OCI-LY7 (cell line): ENCODE data around the gene ABCD3. TPM values are rescaled to one million over a fixed set of nuclear protein-coding genes. Genes with fewer than 3 reads are reported as not detected.

Source experiments
- BruUV-seq: library from RNA; stranded (reverse); fragments of 400-500 nt; replicated peaks from 2 replicates; lab custom pipeline; 2021; lab: Mats Ljungman, UMichigan
- CTCF ChIA-PET: fragments of 300-600 bp; sonication (Branson Sonifier 250); formaldehyde crosslinking; loops from one replicate; lab custom pipeline; 2022; ENCODE audit warnings: antibody characterized with exemption; ENCODE audit not compliant: unreplicated experiment; lab: Charles Lee
- POLR2A ChIA-PET: fragments of 300-600 bp; sonication (Branson Sonifier 250); formaldehyde crosslinking; loops from one replicate; lab custom pipeline; 2022; ENCODE audit warnings: antibody characterized with exemption; lab: Charles Lee
- DNase-seq: peaks from one replicate; pipeline ENCODE4 v3.0.0-alpha.2; 2015; ENCODE audit warnings: low spot score
- H2AFZ ChIP-seq: fragments of 200-600 bp; sonication (generic), shearing (Covaris generic); 2 replicates; pipeline ENCODE4 v1.6.1; 2014; ENCODE audit warnings: mild to moderate bottlenecking, antibody characterized with exemption, low read length, moderate library complexity
- H3K27ac ChIP-seq: fragments of 200-600 bp; sonication (generic); 2 replicates; pipeline ENCODE4 v1.5.1; 2014; ENCODE audit warnings: mixed run types, low read depth, mild to moderate bottlenecking, moderate library complexity, low read length, inconsistent platforms; ENCODE audit not compliant: poor library complexity, severe bottlenecking
- H3K36me3 ChIP-seq: fragments of 200-600 bp; sonication (generic); 2 replicates; pipeline ENCODE4 v1.6.1; 2014; ENCODE audit warnings: mild to moderate bottlenecking, antibody characterized with exemption, low read length, moderate library complexity, mixed read lengths; ENCODE audit not compliant: insufficient read depth
- H3K4me1 ChIP-seq: fragments of 200-600 bp; sonication (generic); 2 replicates; pipeline ENCODE4 v1.5.1; 2014; ENCODE audit warnings: mild to moderate bottlenecking, low read length; ENCODE audit not compliant: insufficient read depth, poor library complexity, severe bottlenecking
- H3K4me2 ChIP-seq: fragments of 200-600 bp; sonication (generic); 2 replicates; pipeline ENCODE4 v1.6.1; 2014; ENCODE audit warnings: mild to moderate bottlenecking, low read length
- H3K4me3 ChIP-seq: fragments of 200-600 bp; sonication (generic); 2 replicates; pipeline ENCODE4 v1.5.1; 2014; ENCODE audit warnings: mild to moderate bottlenecking, low read depth, low read length; ENCODE audit not compliant: poor library complexity, severe bottlenecking
- H3K79me2 ChIP-seq: fragments of 200-600 bp; sonication (generic); 2 replicates; pipeline ENCODE4 v1.6.1; 2016; ENCODE audit warnings: low read depth, mild to moderate bottlenecking, low read length, moderate library complexity, mixed read lengths; ENCODE audit not compliant: insufficient read depth
- H3K9me2 ChIP-seq: fragments of 200-600 bp; sonication (generic); 2 replicates; pipeline ENCODE4 v1.6.1; 2016; ENCODE audit warnings: mild to moderate bottlenecking, low read length, mixed read lengths; ENCODE audit not compliant: insufficient read depth
- H3K9me3 ChIP-seq: fragments of 200-600 bp; sonication (generic); 2 replicates; pipeline ENCODE4 v1.6.1; 2014; ENCODE audit warnings: mild to moderate bottlenecking, mixed run types, low read length, mixed read lengths
- H4K20me1 ChIP-seq: fragments of 200-600 bp; sonication (generic); 2 replicates; pipeline ENCODE4 v1.6.1; 2014; ENCODE audit warnings: mild to moderate bottlenecking, antibody characterized with exemption, low read length, moderate library complexity, mixed read lengths; ENCODE audit not compliant: insufficient read depth
- EZH2phosphoT487 ChIP-seq: fragments of 200-600 bp; sonication (generic); IDR thresholded peaks from 2 replicates; pipeline ENCODE4 v1.6.1; 2018; ENCODE audit warnings: low read depth, borderline replicate concordance, mild to moderate bottlenecking, mixed run types, antibody characterized with exemption, low read length, moderate library complexity, mixed read lengths
- intact Hi-C: fragments of 100-400 bp; cut with micrococcal nuclease; formaldehyde crosslinking; loops from one replicate; pipeline ENCODE4 v1.10.0; 2022; ENCODE audit not compliant: unreplicated experiment
- total RNA-seq, 2 experiments: library from RNA; depleted of rRNA in 1 of 2; stranded (reverse); fragments of >200 nt in 1 of 2; shearing (Covaris generic) in 1 of 2; gene quantifications; 2 replicates each; pipeline ENCODE4 v1.2.3, GENCODE V29; 2014 to 2022
- TF ChIP-seq, protein P1 (sequence below): fragments of 200-600 bp; sonication (generic); conservative IDR thresholded peaks from 2 replicates; pipeline ENCODE4 v1.5.1; 2014; ENCODE audit warnings: mild to moderate bottlenecking, antibody characterized with exemption, low read length, moderate library complexity, mixed read lengths

Gene ABCD3
- total RNA-seq, 2 experiments from 2014 or later: 18.3 to 33.8 TPM

DNA sequence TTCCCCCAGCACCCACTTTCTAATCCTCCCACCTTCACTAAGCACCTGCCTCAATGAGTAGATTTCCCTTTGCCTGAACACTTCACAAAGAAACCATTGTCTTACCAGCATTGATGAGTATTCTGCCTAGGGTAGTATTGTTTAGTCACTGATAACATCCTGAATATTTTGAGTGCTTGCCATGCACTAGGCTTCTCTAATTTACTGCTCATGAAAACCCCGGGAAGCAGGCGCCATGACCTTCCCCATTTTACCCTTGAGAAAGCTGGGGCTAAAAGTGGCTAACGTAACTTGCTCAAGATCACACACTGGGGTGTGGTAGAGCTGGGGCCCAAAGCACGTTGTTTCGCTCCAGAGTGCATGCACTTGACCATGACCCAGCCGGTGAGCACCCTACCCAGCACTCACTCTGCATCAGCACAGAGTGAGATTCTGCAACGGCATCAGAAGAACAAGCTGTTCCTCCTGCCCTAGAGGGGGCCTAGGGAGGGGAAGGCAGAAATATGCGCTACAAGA lies 133.9 kb downstream of the ABCD3 start:
- no peaks in the 10 kb centered on the region for H3K79me2 ChIP-seq
- H3K27ac ChIP-seq: no peak overlapping the region
- no peak overlapping the region for H2AFZ ChIP-seq
- no peaks in the 10 kb centered on the region for H3K9me3 ChIP-seq
- TF ChIP-seq EZH2phosphoT487: no peak
- TF ChIP-seq, protein P1, sequence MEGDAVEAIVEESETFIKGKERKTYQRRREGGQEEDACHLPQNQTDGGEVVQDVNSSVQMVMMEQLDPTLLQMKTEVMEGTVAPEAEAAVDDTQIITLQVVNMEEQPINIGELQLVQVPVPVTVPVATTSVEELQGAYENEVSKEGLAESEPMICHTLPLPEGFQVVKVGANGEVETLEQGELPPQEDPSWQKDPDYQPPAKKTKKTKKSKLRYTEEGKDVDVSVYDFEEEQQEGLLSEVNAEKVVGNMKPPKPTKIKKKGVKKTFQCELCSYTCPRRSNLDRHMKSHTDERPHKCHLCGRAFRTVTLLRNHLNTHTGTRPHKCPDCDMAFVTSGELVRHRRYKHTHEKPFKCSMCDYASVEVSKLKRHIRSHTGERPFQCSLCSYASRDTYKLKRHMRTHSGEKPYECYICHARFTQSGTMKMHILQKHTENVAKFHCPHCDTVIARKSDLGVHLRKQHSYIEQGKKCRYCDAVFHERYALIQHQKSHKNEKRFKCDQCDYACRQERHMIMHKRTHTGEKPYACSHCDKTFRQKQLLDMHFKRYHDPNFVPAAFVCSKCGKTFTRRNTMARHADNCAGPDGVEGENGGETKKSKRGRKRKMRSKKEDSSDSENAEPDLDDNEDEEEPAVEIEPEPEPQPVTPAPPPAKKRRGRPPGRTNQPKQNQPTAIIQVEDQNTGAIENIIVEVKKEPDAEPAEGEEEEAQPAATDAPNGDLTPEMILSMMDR: no peak
- no peak overlapping the region for H3K4me2 ChIP-seq
- ChIA-PET POLR2A (interaction anchor here (0.6 kb wide), 1 partner anchor 147 kb away, joined by 3 read pairs; no protein-coding TSS in a partner anchor), CTCF (no interaction called here)
- intact Hi-C loops: no loop called here
- H3K36me3 ChIP-seq: no peaks in the 10 kb centered on the region
- DNase-seq: no peak
- H3K4me1 ChIP-seq: no peaks in the 10 kb centered on the region
- no peaks in the 10 kb centered on the region for H4K20me1 ChIP-seq
- no TSS peak for BruUV-seq
- H3K9me2 ChIP-seq: no peaks in the 10 kb centered on the region
- no peak overlapping the region for H3K4me3 ChIP-seq

DNA sequence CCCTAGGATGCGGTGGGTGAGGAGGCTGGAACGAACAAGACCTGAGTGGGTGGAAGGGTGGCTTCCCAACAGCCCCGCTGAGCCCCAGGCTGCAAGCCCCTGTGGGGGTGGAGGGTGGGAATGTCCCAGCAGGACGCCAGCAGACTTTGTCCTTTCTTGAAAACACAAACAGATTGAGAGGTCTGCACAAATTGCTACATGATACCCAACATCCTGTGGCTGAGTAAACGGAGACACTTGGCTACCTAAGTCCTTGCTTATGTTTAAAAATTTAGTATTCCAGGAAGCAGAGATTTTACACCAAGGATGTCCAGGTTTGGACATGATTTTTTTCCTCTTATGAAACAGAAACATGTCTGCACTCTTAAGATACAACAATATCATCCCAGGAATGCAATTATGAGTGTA lies 135.1 kb downstream of the ABCD3 start:
- no peaks in the 10 kb centered on the region for H3K36me3 ChIP-seq
- no peaks in the 10 kb centered on the region for H4K20me1 ChIP-seq
- DNase-seq: no peak
- ChIA-PET POLR2A (no interaction called here), CTCF (no interaction called here)
- BruUV-seq: no TSS peak
- H3K9me3 ChIP-seq: no peaks in the 10 kb centered on the region
- no peaks in the 10 kb centered on the region for H3K9me2 ChIP-seq
- H3K27ac ChIP-seq: no peak overlapping the region
- no peak for TF ChIP-seq EZH2phosphoT487
- TF ChIP-seq, protein P1: no peak
- H3K4me1 ChIP-seq: no peaks in the 10 kb centered on the region
- intact Hi-C loops: no loop called here
- no peaks in the 10 kb centered on the region for H3K79me2 ChIP-seq
- H2AFZ ChIP-seq: no peak overlapping the region
- H3K4me3 ChIP-seq: no peak overlapping the region
- no peak overlapping the region for H3K4me2 ChIP-seq

DNA sequence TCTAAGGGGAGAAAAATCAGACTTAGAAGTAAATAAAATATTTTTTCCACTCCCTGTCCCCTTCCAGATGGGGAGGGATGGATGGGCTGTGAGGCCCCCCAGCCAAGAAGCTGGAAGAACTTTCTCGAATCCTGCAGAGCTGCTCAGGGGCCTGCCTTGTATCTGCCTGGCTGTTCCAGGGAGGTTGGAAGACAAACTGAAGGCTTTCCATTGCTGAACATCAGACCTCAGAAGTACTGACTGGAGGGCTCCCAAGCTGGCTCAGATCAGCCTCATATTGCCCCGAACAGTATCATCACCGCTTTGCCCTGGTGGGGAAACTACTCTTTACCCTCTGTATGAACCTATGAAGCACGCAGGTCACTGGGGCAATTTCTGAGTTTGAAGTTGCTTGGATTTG lies 135.7 kb downstream of the ABCD3 start:
- H3K27ac ChIP-seq: no peak overlapping the region
- intact Hi-C loops: no loop called here
- no peaks in the 10 kb centered on the region for H3K79me2 ChIP-seq
- no peak overlapping the region for H2AFZ ChIP-seq
- no peak for DNase-seq
- H3K4me1 ChIP-seq: no peaks in the 10 kb centered on the region
- ChIA-PET POLR2A (no interaction called here), CTCF (no interaction called here)
- H4K20me1 ChIP-seq: no peaks in the 10 kb centered on the region
- H3K9me2 ChIP-seq: no peaks in the 10 kb centered on the region
- BruUV-seq: no TSS peak
- no peak overlapping the region for H3K4me3 ChIP-seq
- TF ChIP-seq, protein P1: no peak
- TF ChIP-seq EZH2phosphoT487: no peak
- H3K36me3 ChIP-seq: no peaks in the 10 kb centered on the region
- no peaks in the 10 kb centered on the region for H3K9me3 ChIP-seq
- H3K4me2 ChIP-seq: no peak overlapping the region
